Hepatic stellate cell (primary cell): ENCODE results near the gene PLEKHA5.

ENCODE experiments used
- DNase-seq: peaks from one replicate; pipeline ENCODE4 v3.0.0; 2011; ENCODE audit warnings: low spot score

Gene PLEKHA5

DNA sequence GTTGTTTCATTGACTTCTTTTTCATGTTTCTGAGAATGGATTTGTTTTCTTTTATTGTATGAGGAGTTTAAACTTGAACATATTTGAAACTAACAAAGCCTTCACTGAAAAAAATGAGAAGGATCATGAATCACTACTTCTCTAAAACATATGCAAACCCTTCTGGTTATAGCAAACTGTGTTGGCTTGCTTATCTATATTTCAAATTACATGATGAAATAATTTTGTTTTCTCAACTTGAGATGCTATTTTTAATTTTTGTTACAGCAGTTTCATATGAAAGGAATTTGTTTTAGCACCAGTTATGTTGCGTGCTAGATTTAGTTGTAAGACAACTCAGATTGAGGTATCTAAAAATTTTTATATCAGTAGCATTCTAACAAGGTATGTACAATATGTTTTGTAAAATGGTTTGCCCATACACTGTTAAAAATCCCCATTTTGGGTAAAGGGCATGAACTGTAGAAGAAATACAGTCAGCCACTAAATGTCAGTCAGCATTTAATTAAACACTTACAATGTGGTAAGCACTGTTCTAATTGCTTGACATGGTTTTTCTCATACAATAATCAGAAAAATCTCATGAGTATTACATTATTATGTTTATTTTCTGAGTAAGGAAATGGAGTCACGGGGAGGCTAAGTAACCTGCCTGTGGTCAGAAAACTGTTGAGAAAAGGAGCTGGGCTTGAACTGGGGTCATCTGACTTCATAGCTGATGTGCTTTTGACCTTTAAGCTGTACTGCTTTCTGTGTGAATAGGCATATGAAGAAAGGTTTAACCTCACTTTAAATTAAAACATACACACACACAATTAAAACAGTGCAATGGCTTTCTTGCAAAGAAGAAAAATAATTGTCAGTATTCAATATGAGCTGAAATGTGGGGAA, 105.7 kb downstream of the PLEKHA5 start:
- DNase-seq = no peak

- DNase-seq = no peak
Measured at GRCh38 chr12:19236656-19237055, 107.1 kb downstream of the PLEKHA5 start.

DNA sequence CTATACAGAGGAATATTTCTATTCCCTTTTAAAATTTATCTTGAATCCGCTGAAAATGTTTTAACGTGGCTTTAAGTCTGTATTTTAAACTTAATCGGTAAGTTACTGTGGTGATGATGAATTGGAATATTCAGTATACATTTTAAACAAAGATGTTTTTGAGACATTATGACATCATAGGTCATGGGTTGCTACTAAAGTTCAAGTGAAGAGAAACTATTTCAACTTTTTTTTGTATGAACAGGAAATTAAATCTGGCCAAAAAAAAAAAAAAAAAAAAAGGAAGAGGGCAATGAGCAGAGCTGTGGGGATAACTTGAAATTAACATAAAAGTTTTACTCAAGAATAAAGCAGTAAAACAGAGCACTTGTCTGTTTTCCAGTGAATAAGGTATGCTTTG, 109.0 kb downstream of the PLEKHA5 start:
- no peak for DNase-seq

DNA sequence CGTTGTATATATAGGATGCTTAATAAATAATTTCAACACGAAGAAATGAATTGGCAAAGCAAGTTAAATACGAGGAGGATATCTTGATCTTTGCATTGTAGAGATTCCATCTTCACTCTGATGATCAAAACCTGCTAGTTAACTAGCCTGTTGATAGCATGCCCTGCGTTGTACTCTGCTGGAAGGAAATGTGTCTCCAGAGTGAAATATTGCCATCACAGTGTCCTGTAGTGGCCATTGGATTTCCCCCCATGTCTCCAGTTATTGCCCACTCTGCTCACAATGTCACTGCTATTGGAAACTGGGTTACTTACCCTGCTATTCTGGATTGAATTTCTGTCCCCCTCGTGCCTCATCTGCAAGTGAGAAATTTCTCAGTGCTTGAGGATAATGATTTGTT, 109.6 kb downstream of the PLEKHA5 start:
- no peak for DNase-seq

DNA sequence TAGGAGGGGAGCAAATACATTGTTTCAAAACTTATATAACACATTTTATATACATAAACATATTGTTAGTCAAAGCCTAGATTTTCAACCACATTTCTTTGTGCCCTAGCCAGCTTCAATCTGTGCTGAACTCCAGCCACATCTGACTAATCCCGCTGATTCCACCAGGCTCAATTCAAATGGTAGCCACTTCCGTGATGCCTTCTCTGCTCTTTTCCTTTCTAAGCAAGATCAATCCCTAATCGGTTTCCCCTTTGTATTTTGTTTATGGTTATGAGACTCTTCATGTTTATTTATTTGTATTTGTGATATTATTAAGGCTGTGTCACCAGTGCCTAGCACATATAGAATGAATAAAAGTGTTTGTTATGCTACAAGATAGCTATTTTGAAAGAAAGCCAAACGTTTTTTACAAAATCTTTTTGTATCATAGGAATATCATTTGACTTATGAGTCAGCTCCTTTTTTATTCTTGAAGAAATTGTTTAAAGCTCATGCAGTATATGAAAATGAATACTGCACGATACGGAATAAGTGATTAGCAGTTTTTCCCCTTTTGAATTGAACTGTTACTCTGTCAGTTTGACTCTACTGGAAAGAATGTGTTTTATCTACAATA, 110.2 kb downstream of the PLEKHA5 start:
- DNase-seq = peak; percentile 12

- DNase-seq = no peak
Measured at GRCh38 chr12:19242581-19242980, 113.0 kb downstream of the PLEKHA5 start.

GRCh38 chr12:19243551-19243950, 114.0 kb downstream of the PLEKHA5 start:
- no peak for DNase-seq

GRCh38 chr12:19244312-19244711, 114.8 kb downstream of the PLEKHA5 start:
- DNase-seq = no peak

GRCh38 chr12:19245106-19245505, 115.6 kb downstream of the PLEKHA5 start:
- no peak for DNase-seq

DNA sequence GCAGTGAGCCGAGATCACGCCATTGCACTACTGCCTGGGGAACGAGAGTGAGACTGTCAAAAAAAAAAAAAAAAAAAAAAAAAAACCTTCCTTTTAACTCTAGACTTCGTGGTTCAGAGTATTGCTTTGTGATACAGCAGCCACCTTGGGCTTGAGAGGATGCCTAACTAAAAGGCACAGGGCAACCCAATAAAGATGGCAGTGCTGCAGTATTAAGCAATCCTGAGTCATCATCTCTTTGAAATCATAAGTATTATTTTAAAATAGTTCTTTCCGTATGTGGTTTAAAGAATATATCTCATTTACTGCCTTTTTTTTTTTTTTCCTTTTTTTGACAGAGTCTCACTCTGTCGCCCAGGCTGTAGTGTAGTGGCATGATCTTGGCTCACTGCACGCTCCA, 116.1 kb downstream of the PLEKHA5 start:
- DNase-seq = no peak

DNA sequence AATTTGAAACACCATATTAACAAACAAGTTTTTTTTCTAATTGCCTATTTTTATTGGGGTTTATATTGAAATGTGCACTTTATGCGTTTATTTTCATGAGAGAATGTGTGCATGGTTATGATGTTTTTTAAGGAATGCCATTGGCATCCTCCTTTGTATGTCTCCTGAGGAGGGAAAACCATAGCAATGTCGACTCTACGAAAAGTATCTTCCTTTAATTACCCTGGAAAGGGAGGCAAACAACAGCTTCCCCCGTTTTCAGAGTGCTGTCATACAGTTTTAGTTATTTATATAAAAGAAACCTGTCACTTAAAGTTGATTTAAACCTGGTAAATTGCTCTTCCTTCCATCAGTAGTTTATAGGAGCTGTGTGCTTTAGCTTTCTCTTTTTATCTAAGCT, 117.4 kb downstream of the PLEKHA5 start:
- no peak for DNase-seq

- no peak for DNase-seq
Measured at GRCh38 chr12:19248929-19249602, 119.5 kb downstream of the PLEKHA5 start.

DNA sequence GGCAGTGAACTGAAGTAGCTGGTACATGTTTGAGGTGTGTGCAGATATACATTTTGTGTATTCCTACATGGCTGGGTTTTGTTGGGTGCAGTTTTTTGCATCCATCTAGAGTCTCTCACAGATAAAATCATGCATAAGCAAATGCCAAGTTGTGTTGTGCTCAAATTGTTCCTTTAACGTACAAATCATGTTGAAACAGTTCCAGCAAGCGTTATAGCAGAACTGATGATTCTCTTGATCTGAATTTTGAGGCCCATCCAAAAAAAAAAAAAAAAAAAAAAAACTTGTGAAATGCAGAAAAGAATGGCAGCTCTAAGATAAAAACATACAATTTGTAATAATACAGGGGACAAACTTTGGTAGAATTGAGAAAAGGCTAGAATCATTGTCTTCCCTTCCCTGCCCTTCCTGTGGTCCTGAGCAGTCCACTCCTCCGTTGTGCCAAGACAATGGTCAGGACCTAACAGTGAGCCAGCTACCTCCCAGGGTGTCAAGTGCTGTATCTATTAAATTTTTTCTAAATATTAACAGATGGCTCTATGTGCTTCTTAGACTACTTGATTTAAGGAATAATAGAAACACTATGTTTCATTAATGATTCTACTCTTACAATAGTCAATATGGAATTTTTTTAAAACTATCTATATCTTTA, 122.1 kb downstream of the PLEKHA5 start:
- no peak for DNase-seq

- no peak for DNase-seq
Measured at GRCh38 chr12:19260135-19260534, 130.6 kb downstream of the PLEKHA5 start.

DNA sequence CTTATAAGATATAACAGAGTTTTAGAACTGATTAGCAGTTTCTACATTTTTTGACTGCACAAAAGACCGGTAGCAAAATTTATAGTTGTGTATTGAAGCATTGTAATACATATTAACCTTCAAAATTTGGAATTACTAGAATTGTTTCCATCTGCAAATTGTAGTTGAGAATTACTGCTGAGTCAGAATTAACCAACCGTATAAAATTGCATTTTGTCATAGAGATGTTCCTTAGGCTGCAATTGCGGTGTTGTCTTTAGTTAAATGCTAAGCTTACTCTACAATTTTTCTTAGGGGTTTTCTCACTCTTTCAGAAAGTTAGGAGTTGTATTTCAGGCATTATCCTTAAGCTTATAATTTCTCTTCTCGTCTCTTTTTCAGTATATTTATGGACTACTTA, 132.2 kb downstream of the PLEKHA5 start:
- DNase-seq = no peak

GRCh38 chr12:19263672-19264071, 134.1 kb downstream of the PLEKHA5 start:
- no peak for DNase-seq

- peak; percentile 77 for DNase-seq
Measured at GRCh38 chr12:19273482-19274330, 144.2 kb downstream of the PLEKHA5 start.

- DNase-seq = no peak
Measured at GRCh38 chr12:19276767-19277166, 147.2 kb downstream of the PLEKHA5 start.

DNA sequence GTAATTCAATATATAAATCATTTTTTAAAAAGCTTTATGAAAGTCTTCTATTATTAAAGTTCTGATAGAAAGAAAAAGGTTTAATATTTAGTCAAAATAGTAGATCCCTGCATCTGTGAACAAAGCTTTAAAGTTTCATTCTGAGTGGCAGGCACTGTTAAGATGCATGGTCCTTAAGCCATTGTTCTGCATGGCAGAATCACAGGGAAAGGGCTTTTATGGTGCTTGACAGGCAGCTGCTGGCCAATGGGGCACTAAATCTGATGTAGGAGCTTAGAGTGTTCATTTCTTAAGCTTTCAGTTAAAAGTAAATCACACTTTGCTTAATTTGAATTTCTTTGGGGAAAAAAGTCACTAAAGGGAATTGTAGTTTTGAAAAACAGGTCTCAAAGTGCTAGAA, 148.2 kb downstream of the PLEKHA5 start:
- no peak for DNase-seq

DNA sequence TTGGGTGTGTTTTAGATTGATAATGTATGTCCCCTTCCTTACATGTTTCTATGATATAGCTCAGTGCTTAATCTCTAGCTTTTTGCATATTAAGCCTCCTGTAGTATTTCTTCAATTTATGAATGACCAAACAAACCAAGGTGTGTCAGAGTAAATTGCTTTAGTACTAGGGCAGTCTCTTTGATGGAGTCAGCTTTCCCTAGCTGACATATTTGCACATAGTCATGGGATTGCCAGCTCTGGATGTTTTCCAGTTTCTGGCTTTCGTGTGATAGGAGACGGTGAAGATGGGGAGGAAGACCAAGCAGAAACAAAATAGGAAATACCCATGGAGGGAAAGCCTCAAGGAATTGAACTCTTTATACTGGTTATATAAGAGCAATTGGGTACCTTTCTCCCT, 148.9 kb downstream of the PLEKHA5 start:
- no peak for DNase-seq

- DNase-seq = no peak
Measured at GRCh38 chr12:19282133-19282699, 152.7 kb downstream of the PLEKHA5 start.
